GM18858 (cell line): ENCODE data around the gene BCHE.

Source experiments
- ATAC-seq: cut with Tn5 transposase; IDR thresholded peaks from one replicate; pipeline ENCODE4 v1.9.1; 2021; ENCODE audit not compliant: unreplicated experiment

The BCHE gene

GRCh38 chr3:165753560-165753959, 83.7 kb downstream of the BCHE start:
- ATAC-seq = no peak

- no peak for ATAC-seq
These were observed 85.6 kb downstream of the BCHE start for GRCh38 chr3:165751637-165752036.

GRCh38 chr3:165749821-165750220, 87.4 kb downstream of the BCHE start:
- ATAC-seq = no peak

GRCh38 chr3:165749241-165749640, 88.0 kb downstream of the BCHE start:
- ATAC-seq = no peak

- no peak for ATAC-seq
These were observed 89.1 kb downstream of the BCHE start for GRCh38 chr3:165748094-165748493.

GRCh38 chr3:165746874-165747273, 90.3 kb downstream of the BCHE start:
- ATAC-seq = no peak

- no peak for ATAC-seq
These were observed 93.2 kb downstream of the BCHE start for GRCh38 chr3:165744025-165744424.

- no peak for ATAC-seq
These were observed 94.9 kb downstream of the BCHE start for GRCh38 chr3:165742351-165742750.

- no peak for ATAC-seq
These were observed 107.5 kb downstream of the BCHE start for GRCh38 chr3:165729756-165730155.

GRCh38 chr3:165728924-165729323, 108.3 kb downstream of the BCHE start:
- ATAC-seq = no peak

- ATAC-seq = no peak
These were observed 111.9 kb downstream of the BCHE start for GRCh38 chr3:165725296-165725695.
